ENCODE data around the gene TENM4.

DNA sequence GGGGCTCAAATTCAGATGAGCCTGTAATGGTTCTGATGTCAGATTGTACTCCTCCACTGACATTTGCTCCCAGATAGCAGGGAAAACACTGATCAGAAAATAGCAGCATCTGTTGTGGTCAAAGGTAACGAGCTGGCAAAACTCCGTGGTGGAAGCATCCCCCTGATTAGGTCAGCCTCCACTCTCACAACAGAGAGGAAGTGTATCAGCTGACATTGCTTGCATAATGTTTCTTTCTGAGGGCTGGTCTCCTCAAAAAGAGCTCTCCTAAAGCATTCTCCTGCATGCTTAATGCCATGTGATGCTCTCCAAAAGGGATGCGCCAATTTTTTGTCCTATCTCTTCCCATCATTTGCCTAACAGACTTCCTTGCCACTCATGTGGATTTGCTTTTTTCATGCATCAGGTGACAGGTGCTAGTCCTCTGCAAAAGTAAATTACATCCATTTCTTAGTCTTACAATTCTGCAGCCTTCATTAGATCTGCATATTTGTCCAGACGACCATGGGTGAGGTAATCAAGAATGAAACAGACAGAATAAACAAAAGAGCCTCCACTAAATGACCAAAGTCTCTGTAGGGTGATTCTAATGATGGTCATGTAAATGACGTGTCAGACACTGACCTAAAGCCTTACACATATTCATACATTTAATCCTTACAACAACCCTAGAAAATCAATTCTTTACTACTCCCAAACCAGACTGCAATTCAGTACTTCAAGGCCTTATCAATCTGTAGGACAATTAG lies 6.4 kb upstream of the TENM4 start:
- TF ChIP-seq FOXA1 (IDR thresholded peaks at IDR 0.05) (no peak), SUZ12 (IDR thresholded peaks at IDR 0.05) (no peak), FOXM1 (IDR thresholded peaks at IDR 0.05; ENCODE audit: borderline replicate concordance) (no peak), ARNT (IDR thresholded peaks at IDR 0.05) (no peak), BHLHE40 (IDR thresholded peaks at IDR 0.05; ENCODE audit: borderline replicate concordance) (no peak), ELF4 (IDR thresholded peaks at IDR 0.05) (no peak), FOXK2 (IDR thresholded peaks at IDR 0.05) (no peak), LEF1 (IDR thresholded peaks at IDR 0.05; ENCODE audit: borderline replicate concordance) (no peak), SP1 (IDR thresholded peaks at IDR 0.05) (no peak), NFRKB (IDR thresholded peaks at IDR 0.05) (no peak)

Data from HEK293T (cell line).